Epithelial cell of esophagus (primary cell): Measurements from ENCODE around the gene SLC44A4.
A peak's percentile ranks its signal among the peaks of the same experiment; 100 is the strongest.

Experiments used
- DNase-seq: peaks from one replicate; pipeline ENCODE4 v3.0.0; 2010; ENCODE audit warnings: low read depth
- H3K4me3 ChIP-seq: 2 replicates; pipeline ENCODE4 v1.5.1; 2011; ENCODE audit warnings: mild to moderate bottlenecking, low read length, control low read depth
- TF ChIP-seq, protein P1 (sequence below): IDR thresholded peaks from 2 replicates; pipeline ENCODE4 v1.5.1; 2011; ENCODE audit warnings: low read depth, mild to moderate bottlenecking, low read length, control low read depth, inconsistent platforms; ENCODE audit not compliant: insufficient read depth; ENCODE audit errors: missing control alignments

SLC44A4 gene

GRCh38 chr6:31814677-31815024 is 64.1 kb downstream of the SLC44A4 start:
- peak; percentile 99 for DNase-seq
- TF ChIP-seq, protein P1, sequence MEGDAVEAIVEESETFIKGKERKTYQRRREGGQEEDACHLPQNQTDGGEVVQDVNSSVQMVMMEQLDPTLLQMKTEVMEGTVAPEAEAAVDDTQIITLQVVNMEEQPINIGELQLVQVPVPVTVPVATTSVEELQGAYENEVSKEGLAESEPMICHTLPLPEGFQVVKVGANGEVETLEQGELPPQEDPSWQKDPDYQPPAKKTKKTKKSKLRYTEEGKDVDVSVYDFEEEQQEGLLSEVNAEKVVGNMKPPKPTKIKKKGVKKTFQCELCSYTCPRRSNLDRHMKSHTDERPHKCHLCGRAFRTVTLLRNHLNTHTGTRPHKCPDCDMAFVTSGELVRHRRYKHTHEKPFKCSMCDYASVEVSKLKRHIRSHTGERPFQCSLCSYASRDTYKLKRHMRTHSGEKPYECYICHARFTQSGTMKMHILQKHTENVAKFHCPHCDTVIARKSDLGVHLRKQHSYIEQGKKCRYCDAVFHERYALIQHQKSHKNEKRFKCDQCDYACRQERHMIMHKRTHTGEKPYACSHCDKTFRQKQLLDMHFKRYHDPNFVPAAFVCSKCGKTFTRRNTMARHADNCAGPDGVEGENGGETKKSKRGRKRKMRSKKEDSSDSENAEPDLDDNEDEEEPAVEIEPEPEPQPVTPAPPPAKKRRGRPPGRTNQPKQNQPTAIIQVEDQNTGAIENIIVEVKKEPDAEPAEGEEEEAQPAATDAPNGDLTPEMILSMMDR: no peak
- peak overlapping the region; percentile 76 for H3K4me3 ChIP-seq

DNA sequence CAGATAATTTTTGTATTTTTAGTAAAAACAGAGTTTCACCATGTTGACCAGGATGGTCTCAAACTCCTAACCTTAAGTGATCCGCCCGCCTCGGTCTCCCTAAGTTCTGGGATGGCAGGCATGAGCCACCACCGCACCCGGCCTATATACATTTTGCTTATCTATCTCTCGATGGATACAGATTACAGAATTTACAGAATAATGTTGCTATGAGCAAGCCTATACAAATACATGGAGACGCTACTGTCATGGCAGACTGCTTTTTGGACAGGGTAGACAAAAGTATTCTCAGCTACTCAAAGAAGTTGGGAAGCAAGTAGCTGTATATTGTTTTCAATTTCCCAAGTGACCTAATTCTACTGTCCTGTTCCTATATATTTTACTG is 65.3 kb downstream of the SLC44A4 start:
- no peak overlapping the region for H3K4me3 ChIP-seq
- TF ChIP-seq, protein P1: no peak
- DNase-seq: no peak
